AG10803 (cell line): ENCODE data around the gene GLIPR2.
"Not testable (repeated sequence)": the region's sequence is repeated elsewhere in the genome, so short reads cannot be mapped to it uniquely, and the experiment has no call there.

ENCODE experiments used
- DNase-seq: peaks from one replicate; pipeline ENCODE4 v3.0.0; 2010; ENCODE audit warnings: low read depth
- H3K4me3 ChIP-seq: 2 replicates; pipeline ENCODE4 v1.5.1; 2011; ENCODE audit warnings: mild to moderate bottlenecking, low read length, control low read depth
- CTCF ChIP-seq: conservative IDR thresholded peaks from 2 replicates; pipeline ENCODE4 v1.5.1; 2011; ENCODE audit warnings: mild to moderate bottlenecking, low read length, control low read depth, inconsistent platforms

Gene GLIPR2

DNA sequence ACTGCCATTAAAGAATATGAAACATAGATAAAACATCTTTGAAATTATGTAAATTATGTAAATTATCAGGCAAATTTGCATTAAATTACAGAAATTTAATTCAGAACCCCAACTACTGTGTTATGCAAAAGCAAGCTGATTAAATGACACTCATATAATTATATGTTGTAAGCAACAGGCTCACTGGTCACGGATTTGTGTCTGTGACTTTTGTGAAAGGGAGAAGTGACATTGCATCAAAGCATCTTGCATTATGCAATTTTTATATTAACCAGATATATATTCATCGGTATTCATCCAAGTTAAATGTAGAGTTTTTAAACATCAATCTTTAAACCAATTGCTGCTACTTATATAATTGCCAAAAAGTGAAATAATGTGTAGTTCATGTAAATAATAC lies 13.0 kb upstream of the GLIPR2 start:
- no peak for DNase-seq
- no peak for TF ChIP-seq CTCF
- H3K4me3 ChIP-seq = no peak overlapping the region

DNA sequence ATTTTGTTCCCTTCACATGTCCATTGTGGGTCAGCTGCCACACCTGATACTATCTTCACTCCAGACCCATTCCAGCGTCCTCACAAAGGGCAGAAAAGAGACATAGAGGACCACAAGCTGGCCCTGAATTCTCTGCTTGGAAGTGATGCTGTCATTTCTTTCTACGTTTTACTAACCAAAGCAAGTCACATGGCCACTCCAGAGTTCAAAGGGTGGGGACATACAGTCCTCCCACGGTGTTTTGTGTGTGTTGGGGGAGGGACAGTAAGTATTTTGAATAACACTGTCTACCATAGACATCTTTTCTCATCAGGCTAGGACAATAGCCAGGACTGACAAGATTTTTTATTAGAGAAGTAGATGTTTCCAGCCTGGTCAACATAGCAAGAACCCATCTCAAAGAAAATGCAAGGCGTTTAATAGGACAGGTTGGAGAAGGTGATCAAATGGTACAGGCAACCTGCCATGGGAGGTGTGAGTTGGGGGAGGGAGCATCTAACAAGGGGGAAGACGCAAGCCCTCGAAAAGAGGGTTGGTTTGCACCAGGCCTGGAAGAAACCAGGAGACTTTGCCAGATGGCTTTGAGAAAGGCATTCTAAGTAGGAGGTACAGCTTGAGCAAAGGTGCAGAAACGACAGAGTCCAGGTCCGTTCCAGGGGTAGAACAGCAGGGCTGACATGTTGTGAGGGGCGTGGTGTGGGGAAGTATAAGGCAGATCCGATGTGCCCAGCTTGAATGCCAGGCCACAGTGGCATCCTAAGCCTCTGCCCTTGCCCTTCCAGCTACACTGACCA lies 11.3 kb upstream of the GLIPR2 start:
- no peak overlapping the region for H3K4me3 ChIP-seq
- no peak for TF ChIP-seq CTCF
- no peak for DNase-seq

GRCh38 chr9:36126016-36126730 lies 10.4 kb upstream of the GLIPR2 start:
- TF ChIP-seq CTCF = no peak

GRCh38 chr9:36127652-36128244 lies 8.8 kb upstream of the GLIPR2 start:
- DNase-seq = no peak
- TF ChIP-seq CTCF = no peak

More at GRCh38 chr9:36126016-36126730, 10.4 kb upstream of the GLIPR2 start:
- no peak for DNase-seq
- H3K4me3 ChIP-seq = no peak overlapping the region

DNA sequence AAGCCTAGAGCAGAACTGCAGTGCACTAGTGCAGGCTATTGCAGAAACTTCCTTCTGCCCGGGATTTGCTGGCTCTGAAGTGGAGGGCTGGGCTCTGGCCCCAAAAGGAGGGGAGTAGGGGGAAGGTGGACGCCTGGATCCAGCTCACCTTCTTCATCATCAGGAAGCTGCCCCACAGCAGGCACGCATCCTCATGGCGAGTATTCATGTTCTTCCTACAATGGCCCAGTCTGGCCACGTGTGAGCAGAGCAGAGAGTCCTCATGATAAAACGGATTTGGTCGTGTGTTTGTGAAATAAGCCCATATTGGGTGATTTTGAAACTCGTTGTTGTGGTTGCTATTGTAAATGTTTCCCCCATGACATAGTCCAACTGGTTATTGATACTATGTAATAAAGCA lies 8.2 kb upstream of the GLIPR2 start:
- TF ChIP-seq CTCF = no peak
- no peak overlapping the region for H3K4me3 ChIP-seq
- DNase-seq = peak; percentile 24

More at GRCh38 chr9:36127652-36128244, 8.8 kb upstream of the GLIPR2 start:
- no peak overlapping the region for H3K4me3 ChIP-seq

DNA sequence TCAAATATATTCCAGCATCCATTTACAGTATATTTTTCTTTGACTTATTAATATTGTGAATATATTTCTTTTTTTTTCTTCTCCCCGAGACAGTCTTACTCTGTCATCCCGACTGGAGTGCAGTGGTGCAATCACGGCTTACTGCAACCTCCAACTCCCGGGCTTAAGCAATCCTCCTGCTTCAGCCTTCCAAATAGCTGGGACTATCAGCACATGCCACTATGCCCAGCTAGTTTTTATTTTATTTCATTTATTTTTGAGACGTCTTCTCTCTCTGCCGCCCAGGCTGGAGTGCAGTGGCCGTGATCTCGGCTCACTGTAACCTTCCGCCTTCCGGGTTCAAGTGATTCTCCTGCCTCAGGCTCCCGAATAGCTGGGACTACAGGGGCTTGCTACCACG lies 7.4 kb upstream of the GLIPR2 start:
- no peak for TF ChIP-seq CTCF
- no peak overlapping the region for H3K4me3 ChIP-seq
- no peak for DNase-seq

DNA sequence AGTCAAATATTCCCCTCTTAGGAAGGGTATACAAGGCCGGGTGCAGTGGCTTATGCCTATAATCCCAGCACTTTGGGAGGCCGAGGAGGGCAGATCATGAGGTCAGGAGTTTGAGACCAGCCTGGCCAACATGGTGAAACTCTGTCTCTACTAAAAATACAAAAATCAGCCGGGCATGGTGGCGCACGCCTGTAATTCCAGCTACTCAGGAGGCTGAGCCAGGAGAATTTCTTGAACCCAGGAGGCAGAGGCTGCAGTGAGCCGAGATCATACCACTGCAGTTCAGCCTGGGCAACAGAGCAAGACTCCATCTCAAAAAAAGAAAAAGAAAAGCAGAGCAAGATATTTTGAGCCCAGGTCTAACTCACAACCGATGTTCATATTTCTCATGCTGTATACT lies 4.9 kb upstream of the GLIPR2 start:
- not testable (repeated sequence) for DNase-seq, H3K4me3 ChIP-seq
